Islet of Langerhans (tissue), 1 donor: ENCODE results near the gene CKAP5.
A peak's percentile ranks its signal among the peaks of the same experiment; 100 is the strongest.
"Not testable (repeated sequence)": the region's sequence is repeated elsewhere in the genome, so short reads cannot be mapped to it uniquely, and the experiment has no call there.

Source experiments
- FAIRE-seq: peaks from one replicate; lab custom pipeline; 2011; peaks lifted over from hg19 to GRCh38; lab: Jason Lieb, UNC

Gene CKAP5

GRCh38 chr11:46725338-46726205 lies 120.5 kb downstream of the CKAP5 start:
- no peak for FAIRE-seq

- FAIRE-seq: no peak
These were observed 122.0 kb downstream of the CKAP5 start for GRCh38 chr11:46724088-46724487.

DNA sequence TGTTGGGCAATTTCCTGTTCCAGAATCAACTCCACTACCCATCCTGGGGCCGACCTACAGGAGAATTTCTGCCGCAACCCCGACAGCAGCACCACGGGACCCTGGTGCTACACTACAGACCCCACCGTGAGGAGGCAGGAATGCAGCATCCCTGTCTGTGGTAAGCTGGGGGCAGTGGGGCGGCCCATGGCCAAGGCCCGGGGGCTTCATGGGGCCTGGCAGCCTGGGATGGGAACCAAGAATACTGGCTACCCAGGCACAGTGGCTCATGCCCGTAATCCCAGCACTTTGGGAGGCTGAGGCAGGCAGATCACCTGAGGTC lies 122.8 kb downstream of the CKAP5 start:
- FAIRE-seq: no peak

- no peak for FAIRE-seq
These were observed 123.3 kb downstream of the CKAP5 start for GRCh38 chr11:46722566-46723358.

- no peak for FAIRE-seq
These were observed 124.8 kb downstream of the CKAP5 start for GRCh38 chr11:46721286-46721685.

- FAIRE-seq: no peak
These were observed 126.4 kb downstream of the CKAP5 start for GRCh38 chr11:46719543-46720218.

DNA sequence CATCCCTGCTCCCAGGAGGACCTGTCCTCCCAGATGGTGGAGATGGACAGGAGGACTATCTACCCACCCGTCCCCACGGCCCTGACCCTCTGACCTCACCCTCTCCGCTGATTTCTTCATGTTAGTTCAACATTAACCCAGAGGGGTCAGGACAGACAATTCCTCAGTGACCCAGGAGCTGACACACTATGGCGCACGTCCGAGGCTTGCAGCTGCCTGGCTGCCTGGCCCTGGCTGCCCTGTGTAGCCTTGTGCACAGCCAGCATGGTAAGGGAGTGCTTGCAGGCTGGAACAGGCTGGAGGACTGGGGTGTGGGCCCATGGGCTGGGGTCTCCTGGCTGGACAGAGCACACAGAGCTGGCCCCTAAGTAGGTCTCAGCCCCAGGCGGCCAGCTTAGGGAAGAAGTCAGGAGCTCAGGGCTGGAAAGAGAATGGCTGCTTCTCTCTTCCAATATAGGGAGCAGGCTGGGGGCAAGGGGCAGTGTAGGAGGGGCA lies 127.0 kb downstream of the CKAP5 start, which contains the start of gene F2:
TSS of gene F2 (plus strand) at position 166 of the 495 bp plus-strand sequence. CDS start at position 189, 23 bp downstream.
- FAIRE-seq: no peak

DNA sequence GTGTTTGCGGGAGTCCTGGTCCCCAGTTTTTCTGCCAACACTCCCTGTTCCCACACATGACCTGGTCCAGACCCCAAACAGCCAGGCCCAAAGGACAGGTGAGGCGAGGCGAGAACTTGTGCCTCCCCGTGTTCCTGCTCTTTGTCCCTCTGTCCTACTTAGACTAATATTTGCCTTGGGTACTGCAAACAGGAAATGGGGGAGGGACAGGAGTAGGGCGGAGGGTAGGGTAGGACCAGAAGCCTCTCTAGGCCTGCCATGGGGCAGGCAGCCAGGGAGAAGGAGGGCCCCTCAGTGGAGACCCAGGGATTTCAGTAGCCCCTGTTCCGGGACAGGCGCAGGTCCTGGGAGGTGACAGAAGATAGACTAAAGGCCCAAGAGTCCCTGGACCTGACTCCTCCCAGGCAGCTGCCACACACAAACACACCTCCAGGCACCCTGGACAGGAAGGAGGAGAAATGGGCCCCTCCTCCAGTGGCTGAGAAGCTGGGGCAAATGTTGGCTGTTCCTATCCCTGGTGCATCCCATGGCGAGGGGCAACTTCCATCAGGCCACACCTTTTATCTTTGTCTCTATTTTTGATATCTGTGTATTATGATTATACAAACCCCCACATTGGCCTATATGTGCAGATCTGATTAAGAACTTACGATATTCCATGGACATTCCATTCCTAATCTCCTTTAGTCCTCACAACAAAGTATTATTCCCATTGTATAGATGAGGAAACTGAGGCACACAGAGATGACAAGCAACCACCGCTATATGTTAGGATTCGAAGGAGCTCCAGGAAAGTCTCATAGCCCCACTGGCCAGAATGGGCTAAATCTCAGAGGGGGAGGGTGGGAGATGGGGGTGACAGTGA lies 127.7 kb downstream of the CKAP5 start:
- FAIRE-seq: no peak

- FAIRE-seq: not testable (repeated sequence)
These were observed 128.3 kb downstream of the CKAP5 start for GRCh38 chr11:46717825-46718154.

- FAIRE-seq: no peak
These were observed 133.1 kb downstream of the CKAP5 start for GRCh38 chr11:46712874-46713576.

DNA sequence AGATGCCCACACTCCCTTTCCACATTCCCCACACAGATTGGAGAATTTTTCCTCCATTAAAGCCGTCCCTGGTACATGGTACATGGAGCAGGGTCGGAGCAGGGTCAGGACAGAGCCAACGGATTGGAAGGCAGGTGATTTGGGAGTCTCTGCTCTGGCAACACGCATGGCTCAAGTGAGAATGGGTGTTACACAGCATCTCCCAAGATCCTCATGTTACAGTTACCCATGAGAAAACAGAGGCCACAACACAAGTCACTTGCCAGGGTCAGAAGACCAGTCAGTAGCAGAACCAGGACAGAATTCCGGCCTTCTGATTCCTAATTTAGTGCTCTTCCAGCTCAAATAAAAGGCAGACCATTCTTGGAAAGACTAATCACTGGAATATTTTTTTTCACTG lies 134.8 kb downstream of the CKAP5 start:
- FAIRE-seq: no peak

- no peak for FAIRE-seq
These were observed 135.2 kb downstream of the CKAP5 start for GRCh38 chr11:46710821-46711269.

DNA sequence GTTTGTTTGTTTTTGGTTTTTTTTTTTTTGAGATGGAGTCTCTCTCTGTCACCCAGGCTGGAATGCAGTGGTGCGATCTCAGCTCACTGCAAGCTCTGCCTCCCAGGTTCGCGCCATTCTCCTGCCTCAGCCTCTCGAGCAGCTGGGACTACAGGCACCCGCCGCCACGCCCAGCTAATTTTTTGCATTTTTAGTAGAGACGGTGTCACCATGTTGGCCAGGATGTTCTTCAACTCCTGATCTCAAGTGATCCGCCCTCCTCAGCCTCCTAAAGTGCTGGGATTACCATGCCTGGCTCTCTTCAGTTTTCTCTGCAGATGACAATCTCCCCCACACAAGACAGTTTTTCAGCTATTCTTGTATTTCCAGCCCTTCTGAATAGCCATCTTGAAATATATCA lies 136.7 kb downstream of the CKAP5 start:
- not testable (repeated sequence) for FAIRE-seq

DNA sequence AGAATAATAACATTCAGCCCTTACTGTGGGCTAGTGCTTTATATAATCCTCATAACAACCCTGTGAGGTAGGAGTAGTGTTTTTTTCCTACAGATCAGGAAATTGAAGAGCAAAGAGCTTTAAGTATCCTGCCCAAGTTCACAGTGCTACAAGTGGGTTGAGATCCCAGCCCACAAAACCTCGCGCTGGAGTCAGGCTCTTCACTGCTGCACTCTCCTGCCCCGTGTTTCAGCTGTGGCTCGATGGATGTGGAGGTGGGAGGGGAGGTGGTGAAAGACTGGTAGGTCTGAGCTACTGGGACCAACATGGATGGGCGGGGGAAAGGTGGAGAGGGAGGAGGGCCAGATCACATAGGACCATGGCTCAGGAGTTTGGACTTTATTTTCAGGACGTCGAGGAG lies 139.2 kb downstream of the CKAP5 start:
- FAIRE-seq: no peak

DNA sequence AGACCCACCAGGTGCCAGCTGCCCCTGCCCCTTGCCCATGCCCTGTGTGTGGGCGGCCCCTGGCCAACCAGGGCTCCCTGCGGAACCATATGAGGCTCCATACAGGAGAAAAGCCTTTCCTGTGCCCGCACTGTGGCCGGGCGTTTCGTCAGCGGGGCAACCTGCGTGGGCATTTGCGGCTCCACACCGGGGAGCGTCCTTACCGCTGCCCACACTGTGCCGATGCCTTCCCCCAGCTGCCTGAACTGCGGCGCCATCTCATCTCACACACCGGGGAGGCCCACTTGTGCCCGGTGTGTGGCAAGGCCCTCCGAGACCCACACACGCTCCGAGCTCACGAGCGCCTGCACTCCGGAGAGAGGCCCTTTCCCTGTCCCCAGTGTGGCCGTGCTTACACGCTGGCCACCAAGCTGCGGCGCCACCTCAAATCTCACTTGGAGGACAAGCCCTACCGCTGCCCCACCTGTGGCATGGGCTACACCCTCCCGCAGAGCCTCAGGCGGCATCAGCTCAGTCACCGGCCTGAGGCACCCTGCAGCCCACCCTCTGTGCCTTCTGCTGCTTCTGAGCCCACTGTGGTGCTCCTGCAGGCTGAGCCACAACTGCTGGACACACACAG lies 140.9 kb downstream of the CKAP5 start:
- FAIRE-seq: no peak

DNA sequence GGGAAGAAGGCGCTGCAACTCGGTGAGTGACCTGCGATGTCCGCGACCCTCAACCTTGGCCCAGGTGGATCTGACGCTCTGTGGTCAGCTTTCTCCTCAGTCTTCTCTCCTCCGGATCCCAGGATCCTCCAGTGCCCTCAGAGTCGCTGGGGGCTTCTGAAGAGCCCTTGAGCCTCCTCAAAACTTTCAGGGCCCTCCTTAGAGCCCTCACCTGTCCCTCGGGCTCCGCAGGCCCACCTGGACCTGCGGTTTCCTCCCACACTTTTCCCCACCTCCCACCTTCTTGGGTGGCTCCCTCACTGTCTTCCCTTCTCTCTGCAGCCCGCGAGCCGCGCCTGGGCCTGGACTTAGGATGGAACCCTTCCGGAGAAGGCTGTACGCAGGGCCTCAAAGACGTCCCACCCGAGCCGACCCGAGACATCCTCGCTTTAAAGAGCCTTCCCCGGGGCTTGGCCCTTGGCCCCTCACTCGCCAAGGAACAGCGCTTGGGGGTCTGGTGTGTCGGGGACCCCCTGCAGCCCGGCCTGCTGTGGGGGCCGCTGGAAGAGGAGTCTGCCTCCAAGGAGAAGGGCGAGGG lies 144.9 kb downstream of the CKAP5 start:
- FAIRE-seq: no peak

GRCh38 chr11:46700241-46701077 lies 145.6 kb downstream of the CKAP5 start, which contains the start of the genes ARHGAP1 and ZNF408:
TSS of gene ARHGAP1 (minus strand) at chr11:46700619. CDS start at chr11:46696107, 4,512 bp downstream.
TSS of gene ZNF408 (plus strand) at chr11:46701031. CDS start at chr11:46701048, 17 bp downstream.
- peak; percentile 49 for FAIRE-seq

- no peak for FAIRE-seq
These were observed 147.5 kb downstream of the CKAP5 start for GRCh38 chr11:46698597-46698996.

DNA sequence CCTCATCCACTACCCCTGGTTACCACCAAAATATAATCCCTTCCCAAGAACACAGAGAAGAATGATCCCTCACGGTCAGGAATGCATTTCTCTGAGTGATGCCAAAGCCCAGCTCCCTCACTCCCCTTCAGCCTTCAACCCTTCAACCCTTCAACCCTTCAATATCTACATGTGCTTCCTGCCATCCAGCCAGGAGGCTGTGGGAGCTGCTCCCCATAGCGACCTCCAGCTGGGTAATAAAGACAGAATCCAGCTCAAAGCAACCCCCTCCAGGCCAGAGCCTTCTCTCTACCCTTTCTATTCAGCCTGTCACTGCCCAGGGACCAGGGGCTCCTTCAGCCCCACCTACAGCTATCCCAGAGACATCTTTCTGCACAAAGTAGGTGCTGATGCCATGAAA lies 148.4 kb downstream of the CKAP5 start:
- no peak for FAIRE-seq
